Glomerular endothelial cell (primary cell): ENCODE measurements around the gene SLC34A3. TPM values are rescaled to one million over a fixed set of nuclear protein-coding genes. Genes with fewer than 3 reads are reported as not detected.

Experiments
- DNase-seq: peaks from one replicate; pipeline ENCODE4 v3.0.0-alpha.2; 2011; ENCODE audit warnings: low read depth, low spot score; ENCODE audit errors: extremely low read depth
- total RNA-seq: library from RNA; depleted of rRNA; stranded (reverse); fragments of >200 nt; gene quantifications from 2 replicates; pipeline ENCODE4 v1.2.3, GENCODE V29; 2015

The SLC34A3 gene
- total RNA-seq, 1 donor from 2014 or later = not detected

- DNase-seq = no peak
Measured at GRCh38 chr9:137217276-137218211, 13.2 kb upstream of the SLC34A3 start.

GRCh38 chr9:137218212-137218753 lies 12.4 kb upstream of the SLC34A3 start:
- DNase-seq = no peak

- no peak for DNase-seq
Measured at GRCh38 chr9:137218754-137219271, 11.9 kb upstream of the SLC34A3 start.

GRCh38 chr9:137219757-137220316 lies 10.9 kb upstream of the SLC34A3 start:
- DNase-seq = no peak

- DNase-seq = no peak
Measured at GRCh38 chr9:137220317-137221094, 10.2 kb upstream of the SLC34A3 start.

GRCh38 chr9:137221095-137221505 lies 9.6 kb upstream of the SLC34A3 start:
- no peak for DNase-seq

GRCh38 chr9:137221506-137222111 lies 9.1 kb upstream of the SLC34A3 start:
- no peak for DNase-seq

GRCh38 chr9:137222190-137223077 lies 8.3 kb upstream of the SLC34A3 start, which contains the start of gene RNF208:
TSS of gene RNF208 (minus strand) at chr9:137222240. CDS start at chr9:137221212, 1,028 bp downstream.
- no peak for DNase-seq

- peak; percentile 91 for DNase-seq
Measured at GRCh38 chr9:137223078-137223970, 7.4 kb upstream of the SLC34A3 start.

- DNase-seq = no peak
Measured at GRCh38 chr9:137224830-137225694, 5.6 kb upstream of the SLC34A3 start, which contains the start of gene CYSRT1. TSS of gene CYSRT1 (plus strand) at chr9:137225174. CDS start at chr9:137225622, 448 bp downstream.

GRCh38 chr9:137225699-137226331 lies 4.9 kb upstream of the SLC34A3 start:
- DNase-seq = no peak

- no peak for DNase-seq
Measured at GRCh38 chr9:137226338-137227053, 4.2 kb upstream of the SLC34A3 start.

GRCh38 chr9:137227054-137227852 lies 3.4 kb upstream of the SLC34A3 start, which contains the start of gene RNF224:
TSS of gene RNF224 (plus strand) at chr9:137227502. CDS start at chr9:137228336, 834 bp downstream.
- no peak for DNase-seq

- no peak for DNase-seq
Measured at GRCh38 chr9:137227853-137228505, 2.7 kb upstream of the SLC34A3 start.
